ENCODE results near the gene PDIK1L. TPM values are rescaled to one million over a fixed set of nuclear protein-coding genes. Genes with fewer than 3 reads are reported as not detected.
A peak's percentile ranks its signal among the peaks of the same experiment; 100 is the strongest.

Gene PDIK1L
- total RNA-seq, 1 donor from 2014 or later, result 3.1 TPM

DNA sequence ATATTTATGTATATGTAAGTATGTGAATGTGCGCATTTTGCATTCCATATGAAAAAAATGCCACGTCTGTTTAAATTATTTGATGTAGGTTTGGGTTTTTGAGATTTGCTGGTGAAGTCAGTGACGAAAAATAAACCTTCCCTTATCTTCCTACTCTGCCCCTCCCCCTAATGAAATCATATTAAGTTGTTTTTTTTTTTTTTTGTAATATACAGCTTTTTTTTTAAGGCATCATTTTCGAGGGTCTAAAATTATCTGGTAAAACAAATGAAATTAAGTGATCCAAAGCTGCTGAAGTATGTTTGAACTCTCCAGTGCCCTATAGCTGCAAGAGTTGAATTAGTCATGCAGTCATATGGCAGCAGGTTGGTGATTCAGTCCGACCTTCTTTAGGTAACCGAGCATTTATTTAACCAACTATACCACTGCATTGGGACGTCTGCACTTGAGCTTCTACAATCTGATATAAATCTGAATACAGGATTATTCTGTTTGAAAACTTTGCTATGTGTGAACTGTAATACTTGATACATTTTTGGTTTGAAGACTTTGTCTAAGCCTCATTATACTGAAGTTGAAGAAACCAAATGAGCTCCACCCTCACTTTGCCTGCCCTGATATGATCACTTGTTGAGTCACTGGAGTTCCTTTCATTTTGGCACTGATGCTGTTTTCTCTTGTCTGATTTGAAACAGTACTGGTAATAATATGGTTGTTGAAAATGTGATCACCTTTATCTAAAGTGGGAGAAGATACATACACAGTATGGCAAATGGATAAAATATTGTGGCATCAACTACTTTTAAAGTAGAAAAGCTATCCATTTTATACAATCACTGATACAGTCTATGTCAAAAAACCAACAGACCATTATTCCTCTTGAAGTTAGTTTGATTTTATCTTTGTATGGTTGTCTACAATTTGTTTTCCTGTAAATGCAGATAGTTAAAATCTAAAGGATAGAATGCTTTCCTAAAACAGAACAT lies 11.7 kb downstream of the PDIK1L start:
- no peak for FAIRE-seq
- no peaks in the 10 kb centered on the region for H3K27me3 Mint-ChIP-seq (ENCODE audit: low read depth, unreplicated experiment)

DNA sequence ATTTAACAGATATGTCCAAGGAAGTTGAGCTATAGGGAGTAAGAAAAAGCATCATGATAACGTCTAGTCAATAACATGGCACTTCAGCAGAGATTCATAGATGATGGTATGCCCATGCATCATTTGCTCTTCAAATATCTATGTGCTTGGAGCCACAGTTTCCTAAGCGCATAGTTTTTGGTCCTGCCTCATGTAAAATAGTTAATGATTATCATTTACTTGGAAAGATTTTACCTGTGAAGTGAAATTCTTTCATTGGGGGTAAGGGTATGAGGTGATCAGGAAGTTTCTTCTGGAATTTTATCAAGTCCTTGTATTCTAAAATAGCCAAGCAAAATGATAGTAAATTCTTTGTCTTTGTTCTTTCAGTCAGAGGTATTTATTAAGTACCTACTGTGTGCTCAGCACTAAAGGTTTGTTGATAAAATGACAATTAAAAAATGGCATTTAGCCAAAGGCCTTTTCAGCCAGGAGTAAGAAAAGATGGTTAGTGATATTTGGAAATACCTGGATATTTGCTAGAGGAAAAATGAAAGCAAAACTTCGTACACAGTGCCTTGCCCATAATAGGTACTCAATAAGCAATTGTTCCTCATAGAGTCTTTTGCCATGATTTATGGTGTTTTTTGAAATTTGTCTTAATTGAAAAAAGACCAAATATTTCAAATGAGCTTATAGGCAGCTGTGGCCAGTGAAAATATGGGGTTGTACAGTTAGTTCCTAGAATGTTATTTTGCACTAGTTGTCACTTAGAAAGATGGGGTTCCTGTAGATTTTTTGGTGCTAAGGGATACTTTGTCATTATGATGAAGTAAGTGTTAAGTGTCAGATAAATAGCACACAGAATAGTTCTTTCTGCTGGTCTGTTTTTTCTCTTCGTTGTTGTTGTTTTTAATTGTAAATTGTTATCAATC lies 13.1 kb downstream of the PDIK1L start:
- H3K36me3 Mint-ChIP-seq (ENCODE audit: low read depth, unreplicated experiment), result peaks cover 3% of the 10 kb centered on the region
- no peak for TF ChIP-seq EZH2 (IDR thresholded peaks at IDR 0.05; ENCODE audit: insufficient read depth, low read length)
- TF ChIP-seq, protein P1, sequence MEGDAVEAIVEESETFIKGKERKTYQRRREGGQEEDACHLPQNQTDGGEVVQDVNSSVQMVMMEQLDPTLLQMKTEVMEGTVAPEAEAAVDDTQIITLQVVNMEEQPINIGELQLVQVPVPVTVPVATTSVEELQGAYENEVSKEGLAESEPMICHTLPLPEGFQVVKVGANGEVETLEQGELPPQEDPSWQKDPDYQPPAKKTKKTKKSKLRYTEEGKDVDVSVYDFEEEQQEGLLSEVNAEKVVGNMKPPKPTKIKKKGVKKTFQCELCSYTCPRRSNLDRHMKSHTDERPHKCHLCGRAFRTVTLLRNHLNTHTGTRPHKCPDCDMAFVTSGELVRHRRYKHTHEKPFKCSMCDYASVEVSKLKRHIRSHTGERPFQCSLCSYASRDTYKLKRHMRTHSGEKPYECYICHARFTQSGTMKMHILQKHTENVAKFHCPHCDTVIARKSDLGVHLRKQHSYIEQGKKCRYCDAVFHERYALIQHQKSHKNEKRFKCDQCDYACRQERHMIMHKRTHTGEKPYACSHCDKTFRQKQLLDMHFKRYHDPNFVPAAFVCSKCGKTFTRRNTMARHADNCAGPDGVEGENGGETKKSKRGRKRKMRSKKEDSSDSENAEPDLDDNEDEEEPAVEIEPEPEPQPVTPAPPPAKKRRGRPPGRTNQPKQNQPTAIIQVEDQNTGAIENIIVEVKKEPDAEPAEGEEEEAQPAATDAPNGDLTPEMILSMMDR (IDR thresholded peaks at IDR 0.05; ENCODE audit: insufficient read depth, low read depth, low read length), result no peak
- Histone ChIP-seq H4K20me1 (ENCODE audit: insufficient read depth, low read length) (no peaks in the 10 kb centered on the region), H3K4me1 (ENCODE audit: insufficient read depth, low read length) (peaks cover 9% of the 10 kb centered on the region), H3K4me3 (ENCODE audit: insufficient read depth, low read depth, low read length) (no peak overlapping the region), H3K9ac (ENCODE audit: low read length) (no peak overlapping the region), H3K27ac (ENCODE audit: low read depth, low read length) (no peak overlapping the region), H3K79me2 (ENCODE audit: insufficient read depth, low read length) (no peaks in the 10 kb centered on the region), H3K4me2 (ENCODE audit: low read length) (no peak overlapping the region), H3K9me3 (ENCODE audit: insufficient read depth, low read depth, low read length) (no peaks in the 10 kb centered on the region), H3K27me3 (ENCODE audit: insufficient read depth, low read length) (no peaks in the 10 kb centered on the region), H2AFZ (ENCODE audit: low read depth, low read length) (no peak overlapping the region), H3K36me3 (ENCODE audit: insufficient read depth, low read length) (peaks cover 4% of the 10 kb centered on the region)
- H3K4me1 Mint-ChIP-seq (ENCODE audit: low read depth, unreplicated experiment), result peaks cover 15% of the 10 kb centered on the region
- H3K27ac Mint-ChIP-seq (ENCODE audit: unreplicated experiment), result no peak overlapping the region
- DNase-seq (ENCODE audit: low read depth), result no peak
- no peak overlapping the region for H3K4me3 Mint-ChIP-seq (ENCODE audit: unreplicated experiment)
- FAIRE-seq, result no peak
- H3K9me3 Mint-ChIP-seq (ENCODE audit: unreplicated experiment), result no peaks in the 10 kb centered on the region
- no peaks in the 10 kb centered on the region for H3K27me3 Mint-ChIP-seq (ENCODE audit: low read depth, unreplicated experiment)

More for the DNA sequence above, 11.7 kb downstream of the PDIK1L start:
- no peaks in the 10 kb centered on the region for H3K9me3 ChIP-seq (ENCODE audit: insufficient read depth, low read depth, low read length)
- peaks cover 15% of the 10 kb centered on the region for H3K4me1 Mint-ChIP-seq (ENCODE audit: low read depth, unreplicated experiment)
- no peaks in the 10 kb centered on the region for H3K79me2 ChIP-seq (ENCODE audit: insufficient read depth, low read length)
- H3K4me3 Mint-ChIP-seq (ENCODE audit: unreplicated experiment), result no peak overlapping the region
- H3K27ac ChIP-seq (ENCODE audit: low read depth, low read length), result peak overlapping the region; percentile 54
- no peak overlapping the region for H3K9ac ChIP-seq (ENCODE audit: low read length)
- H3K9me3 Mint-ChIP-seq (ENCODE audit: unreplicated experiment), result no peaks in the 10 kb centered on the region
- peak; percentile 37 for DNase-seq (ENCODE audit: low read depth)
- H3K4me3 ChIP-seq (ENCODE audit: insufficient read depth, low read depth, low read length), result no peak overlapping the region
- no peak overlapping the region for H3K27ac Mint-ChIP-seq (ENCODE audit: unreplicated experiment)
- H3K36me3 ChIP-seq (ENCODE audit: insufficient read depth, low read length), result peaks cover 4% of the 10 kb centered on the region
- no peaks in the 10 kb centered on the region for H3K27me3 ChIP-seq (ENCODE audit: insufficient read depth, low read length)
- H2AFZ ChIP-seq (ENCODE audit: low read depth, low read length), result no peak overlapping the region
- H3K4me2 ChIP-seq (ENCODE audit: low read length), result peak overlapping the region; percentile 78
- H3K36me3 Mint-ChIP-seq (ENCODE audit: low read depth, unreplicated experiment), result peaks cover 3% of the 10 kb centered on the region
- H4K20me1 ChIP-seq (ENCODE audit: insufficient read depth, low read length), result no peaks in the 10 kb centered on the region
- H3K4me1 ChIP-seq (ENCODE audit: insufficient read depth, low read length), result peaks cover 9% of the 10 kb centered on the region
- TF ChIP-seq EZH2 (IDR thresholded peaks at IDR 0.05; ENCODE audit: insufficient read depth, low read length), result no peak
- TF ChIP-seq, protein P1 (IDR thresholded peaks at IDR 0.05; ENCODE audit: insufficient read depth, low read depth, low read length), result no peak
